ENCODE results near the gene WDR12.
"Not testable (repeated sequence)": the region's sequence is repeated elsewhere in the genome, so short reads cannot be mapped to it uniquely, and the experiment has no call there.

The WDR12 gene

GRCh38 chr2:202911512-202912341 is at the start of gene WDR12, which contains the start of gene CARF:
Gene WDR12, minus strand, starts transcription at chr2:202911673. Its CDS starts 197 bp downstream, at chr2:202911476.
Gene CARF, plus strand, starts transcription at chr2:202912275. Its CDS starts 29,628 bp downstream, at chr2:202941903.
- DNase-seq (ENCODE audit: low read depth): peak; percentile 84

GRCh38 chr2:202960524-202960923 is 49.1 kb upstream of the WDR12 start:
- no peak for DNase-seq (ENCODE audit: low read depth)

GRCh38 chr2:202950592-202950991 is 39.1 kb upstream of the WDR12 start:
- no peak for DNase-seq (ENCODE audit: low read depth)

GRCh38 chr2:202949333-202949732 is 37.9 kb upstream of the WDR12 start:
- DNase-seq (ENCODE audit: low read depth): not testable (repeated sequence)

GRCh38 chr2:202945497-202945896 is 34.0 kb upstream of the WDR12 start:
- no peak for DNase-seq (ENCODE audit: low read depth)

GRCh38 chr2:202944816-202945215 is 33.3 kb upstream of the WDR12 start:
- DNase-seq (ENCODE audit: low read depth): no peak

GRCh38 chr2:202944408-202944807 is 32.9 kb upstream of the WDR12 start:
- DNase-seq (ENCODE audit: low read depth): no peak

- no peak for DNase-seq (ENCODE audit: low read depth)
Observed at GRCh38 chr2:202941771-202942170, 30.3 kb upstream of the WDR12 start.

- no peak for DNase-seq (ENCODE audit: low read depth)
Observed at GRCh38 chr2:202938960-202939359, 27.5 kb upstream of the WDR12 start.

- DNase-seq (ENCODE audit: low read depth): no peak
Observed at GRCh38 chr2:202934456-202934855, 23.0 kb upstream of the WDR12 start.

GRCh38 chr2:202933958-202934357 is 22.5 kb upstream of the WDR12 start:
- DNase-seq (ENCODE audit: low read depth): no peak

GRCh38 chr2:202933139-202933510 is 21.7 kb upstream of the WDR12 start:
- no peak for DNase-seq (ENCODE audit: low read depth)

GRCh38 chr2:202932425-202933138 is 21.1 kb upstream of the WDR12 start:
- peak; percentile 31 for DNase-seq (ENCODE audit: low read depth)

GRCh38 chr2:202918860-202919259 is 7.4 kb upstream of the WDR12 start:
- no peak for DNase-seq (ENCODE audit: low read depth)

- DNase-seq (ENCODE audit: low read depth): not testable (repeated sequence)
Observed at GRCh38 chr2:202912342-202913201, 1.1 kb upstream of the WDR12 start.

- no peak for DNase-seq (ENCODE audit: low read depth)
Observed at GRCh38 chr2:202911203-202911511, 316 bp downstream of the WDR12 start.

- no peak for DNase-seq (ENCODE audit: low read depth)
Observed at GRCh38 chr2:202910698-202911097, 775 bp downstream of the WDR12 start.

GRCh38 chr2:202910250-202910649 is 1.2 kb downstream of the WDR12 start:
- DNase-seq (ENCODE audit: low read depth): not testable (repeated sequence)

- DNase-seq (ENCODE audit: low read depth): no peak
Observed at GRCh38 chr2:202909394-202910192, 1.9 kb downstream of the WDR12 start.

GRCh38 chr2:202908186-202908585 is 3.3 kb downstream of the WDR12 start:
- no peak for DNase-seq (ENCODE audit: low read depth)

GRCh38 chr2:202905507-202905906 is 6.0 kb downstream of the WDR12 start:
- DNase-seq (ENCODE audit: low read depth): not testable (repeated sequence)

GRCh38 chr2:202885190-202885589 is 26.3 kb downstream of the WDR12 start:
- DNase-seq (ENCODE audit: low read depth): no peak

All from GM04503 (cell line).